ENCODE measurements around the gene KRT35.

KRT35 gene

DNA sequence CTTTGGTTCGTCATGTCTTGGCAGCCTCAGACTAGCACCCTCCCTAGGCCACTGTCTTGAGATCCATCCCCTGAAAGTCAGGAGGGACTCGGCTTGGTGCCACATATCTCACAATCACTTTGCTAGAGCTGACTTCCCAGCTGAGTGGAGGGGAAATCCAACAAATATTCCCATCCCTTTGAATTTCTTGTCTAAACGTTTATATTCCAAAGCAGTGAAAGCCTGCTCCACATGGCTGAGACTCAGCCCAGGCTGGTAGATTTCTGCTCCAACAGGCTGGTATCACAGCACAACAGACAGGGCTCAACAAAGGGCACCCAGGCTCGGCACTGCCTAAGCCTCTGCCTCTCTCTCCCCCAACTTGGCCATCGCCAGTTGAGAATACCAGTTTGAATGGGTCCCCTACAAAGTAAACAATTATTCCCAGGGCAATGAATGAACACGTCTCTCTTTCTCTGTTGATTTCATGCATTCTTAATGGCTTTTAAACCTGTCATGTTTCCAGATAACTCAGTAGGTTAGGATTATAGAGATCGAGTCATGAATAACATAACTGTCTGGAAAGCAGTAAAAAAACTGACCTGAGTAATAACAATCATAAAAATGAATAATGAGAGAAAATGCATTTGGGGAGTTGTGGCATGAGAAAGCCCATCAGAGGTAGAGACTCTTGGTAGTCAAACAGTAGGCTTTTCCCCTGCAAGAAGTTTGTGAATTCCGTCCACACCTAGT is 23.5 kb upstream of the KRT35 start:
- DNase-seq = no peak

DNA sequence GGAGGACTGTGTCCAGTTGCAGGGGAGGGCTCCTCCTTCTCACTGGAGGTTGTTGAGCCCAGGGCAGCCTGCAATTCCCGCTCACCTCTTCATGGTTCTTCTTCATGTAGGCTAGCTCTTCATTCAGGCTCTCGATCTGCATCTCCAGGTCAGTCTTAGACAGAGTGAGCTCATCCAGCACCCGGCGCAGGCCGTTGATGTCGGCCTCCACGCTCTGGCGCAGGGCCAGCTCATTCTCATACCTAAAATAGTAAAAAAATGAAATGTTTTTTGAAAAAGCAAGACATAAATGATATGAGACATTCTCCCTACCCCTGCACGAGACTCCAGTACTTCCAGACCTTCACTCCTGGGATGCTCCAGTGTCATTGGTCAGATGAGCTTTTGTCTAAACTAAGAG is 22.3 kb upstream of the KRT35 start:
- H3K9me3 ChIP-seq (ENCODE audit: insufficient read depth, low read length, severe bottlenecking) = no peaks in the 10 kb centered on the region
- DNase-seq (no peak), ATAC-seq (ENCODE audit: insufficient read depth, low read depth) (no peak)
- no peak overlapping the region for H3K9ac ChIP-seq (ENCODE audit: low read depth, low read length)
- H3K27ac ChIP-seq (ENCODE audit: low read length) = no peak overlapping the region
- no peak overlapping the region for H3K4me2 ChIP-seq (ENCODE audit: insufficient read depth, low read length)
- no peaks in the 10 kb centered on the region for H4K20me1 ChIP-seq (ENCODE audit: insufficient read depth, low read length)
- peaks cover 18% of the 10 kb centered on the region for H3K27me3 ChIP-seq (ENCODE audit: insufficient read depth, low read length, poor library complexity)
- no peaks in the 10 kb centered on the region for H3K4me1 ChIP-seq (ENCODE audit: insufficient read depth, low read length)
- TF ChIP-seq, protein P1, sequence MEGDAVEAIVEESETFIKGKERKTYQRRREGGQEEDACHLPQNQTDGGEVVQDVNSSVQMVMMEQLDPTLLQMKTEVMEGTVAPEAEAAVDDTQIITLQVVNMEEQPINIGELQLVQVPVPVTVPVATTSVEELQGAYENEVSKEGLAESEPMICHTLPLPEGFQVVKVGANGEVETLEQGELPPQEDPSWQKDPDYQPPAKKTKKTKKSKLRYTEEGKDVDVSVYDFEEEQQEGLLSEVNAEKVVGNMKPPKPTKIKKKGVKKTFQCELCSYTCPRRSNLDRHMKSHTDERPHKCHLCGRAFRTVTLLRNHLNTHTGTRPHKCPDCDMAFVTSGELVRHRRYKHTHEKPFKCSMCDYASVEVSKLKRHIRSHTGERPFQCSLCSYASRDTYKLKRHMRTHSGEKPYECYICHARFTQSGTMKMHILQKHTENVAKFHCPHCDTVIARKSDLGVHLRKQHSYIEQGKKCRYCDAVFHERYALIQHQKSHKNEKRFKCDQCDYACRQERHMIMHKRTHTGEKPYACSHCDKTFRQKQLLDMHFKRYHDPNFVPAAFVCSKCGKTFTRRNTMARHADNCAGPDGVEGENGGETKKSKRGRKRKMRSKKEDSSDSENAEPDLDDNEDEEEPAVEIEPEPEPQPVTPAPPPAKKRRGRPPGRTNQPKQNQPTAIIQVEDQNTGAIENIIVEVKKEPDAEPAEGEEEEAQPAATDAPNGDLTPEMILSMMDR (IDR thresholded peaks at IDR 0.05; ENCODE audit: borderline replicate concordance, extremely low read depth, low read length, poor library complexity, severe bottlenecking) = no peak
- no peak for TF ChIP-seq EZH2 (IDR thresholded peaks at IDR 0.05; ENCODE audit: borderline replicate concordance, low read depth, low read length, severe bottlenecking)
- no peak overlapping the region for H3K4me3 ChIP-seq (ENCODE audit: low read depth in 1 of 2, low read length in 2 of 2)
- no peaks in the 10 kb centered on the region for H3K79me2 ChIP-seq (ENCODE audit: insufficient read depth, low read length)
- H3K36me3 ChIP-seq (ENCODE audit: insufficient read depth, low read length) = no peaks in the 10 kb centered on the region
- no peak overlapping the region for H2AFZ ChIP-seq (ENCODE audit: low read depth, low read length)

More for the DNA sequence above, 23.5 kb upstream of the KRT35 start:
- Histone ChIP-seq H3K4me1 (ENCODE audit: insufficient read depth, low read length) (no peaks in the 10 kb centered on the region), H3K4me3 (ENCODE audit: low read depth in 1 of 2, low read length in 2 of 2) (no peak overlapping the region), H3K27ac (ENCODE audit: low read length) (no peak overlapping the region), H3K36me3 (ENCODE audit: insufficient read depth, low read length) (no peaks in the 10 kb centered on the region), H2AFZ (ENCODE audit: low read depth, low read length) (no peak overlapping the region), H3K27me3 (ENCODE audit: insufficient read depth, low read length, poor library complexity) (peaks cover 19% of the 10 kb centered on the region), H4K20me1 (ENCODE audit: insufficient read depth, low read length) (no peaks in the 10 kb centered on the region), H3K9ac (ENCODE audit: low read depth, low read length) (no peak overlapping the region), H3K79me2 (ENCODE audit: insufficient read depth, low read length) (no peaks in the 10 kb centered on the region), H3K4me2 (ENCODE audit: insufficient read depth, low read length) (no peak overlapping the region), H3K9me3 (ENCODE audit: insufficient read depth, low read length, severe bottlenecking) (no peaks in the 10 kb centered on the region)
- TF ChIP-seq, protein P1 (IDR thresholded peaks at IDR 0.05; ENCODE audit: borderline replicate concordance, extremely low read depth, low read length, poor library complexity, severe bottlenecking) = no peak
- TF ChIP-seq EZH2 (IDR thresholded peaks at IDR 0.05; ENCODE audit: borderline replicate concordance, low read depth, low read length, severe bottlenecking) = no peak
- no peak for ATAC-seq (ENCODE audit: insufficient read depth, low read depth)

DNA sequence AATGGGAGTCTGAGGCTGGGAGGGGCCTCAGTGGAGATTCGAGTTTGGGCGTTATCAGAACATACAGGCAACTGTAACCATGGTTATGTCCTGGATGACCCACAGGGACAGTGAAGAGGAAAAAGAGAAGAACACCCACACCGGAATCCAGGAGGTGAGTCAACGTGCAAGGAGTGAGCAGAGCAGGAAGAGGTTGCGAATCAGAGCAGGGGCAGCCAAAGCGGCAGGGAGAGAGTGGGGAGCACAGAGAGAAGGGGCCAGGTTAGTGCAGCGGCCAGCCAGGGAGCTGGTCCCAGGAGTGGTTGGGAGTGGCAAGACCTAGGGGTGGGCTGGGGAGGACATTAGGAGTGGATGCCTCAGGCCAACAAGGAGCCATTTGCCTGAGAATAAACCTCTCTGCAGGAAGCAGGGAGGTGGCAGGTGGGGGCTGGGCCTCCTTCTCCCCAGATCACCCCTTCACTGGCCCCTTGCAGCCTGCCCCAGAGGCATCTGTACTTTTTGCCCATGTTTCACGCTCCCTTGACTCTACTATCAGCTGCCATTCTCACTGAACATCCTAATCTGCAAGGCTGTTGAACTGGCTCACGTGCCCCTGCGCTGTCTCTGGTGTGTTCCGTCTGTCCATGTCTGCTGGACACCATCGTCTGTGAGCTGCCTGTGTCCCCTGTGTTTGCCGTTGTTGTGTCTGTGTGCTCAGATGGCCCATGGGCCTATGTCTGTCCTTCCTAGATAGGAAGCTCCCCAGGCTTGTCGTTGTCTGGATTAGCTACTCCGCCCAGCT is 19.4 kb upstream of the KRT35 start:
- no peak overlapping the region for H3K9ac ChIP-seq (ENCODE audit: low read depth, low read length)
- H2AFZ ChIP-seq (ENCODE audit: low read depth, low read length) = no peak overlapping the region
- no peak overlapping the region for H3K4me3 ChIP-seq (ENCODE audit: low read depth in 1 of 2, low read length in 2 of 2)
- H3K27ac ChIP-seq (ENCODE audit: low read length) = no peak overlapping the region
- no peaks in the 10 kb centered on the region for H3K79me2 ChIP-seq (ENCODE audit: insufficient read depth, low read length)
- DNase-seq (no peak), ATAC-seq (ENCODE audit: insufficient read depth, low read depth) (no peak)
- H3K27me3 ChIP-seq (ENCODE audit: insufficient read depth, low read length, poor library complexity) = peaks cover 5% of the 10 kb centered on the region
- H3K9me3 ChIP-seq (ENCODE audit: insufficient read depth, low read length, severe bottlenecking) = no peaks in the 10 kb centered on the region
- H3K4me2 ChIP-seq (ENCODE audit: insufficient read depth, low read length) = no peak overlapping the region
- H3K4me1 ChIP-seq (ENCODE audit: insufficient read depth, low read length) = peaks cover 4% of the 10 kb centered on the region
- TF ChIP-seq EZH2 (IDR thresholded peaks at IDR 0.05; ENCODE audit: borderline replicate concordance, low read depth, low read length, severe bottlenecking) = no peak
- TF ChIP-seq, protein P1 (IDR thresholded peaks at IDR 0.05; ENCODE audit: borderline replicate concordance, extremely low read depth, low read length, poor library complexity, severe bottlenecking) = no peak
- H3K36me3 ChIP-seq (ENCODE audit: insufficient read depth, low read length) = no peaks in the 10 kb centered on the region
- H4K20me1 ChIP-seq (ENCODE audit: insufficient read depth, low read length) = no peaks in the 10 kb centered on the region

Measured in DND-41 (cell line).